RPMI7951 (cell line): ENCODE data around the gene RGCC. TPM values are rescaled to one million over a fixed set of nuclear protein-coding genes. Genes with fewer than 3 reads are reported as not detected.
A peak's percentile ranks its signal among the peaks of the same experiment; 100 is the strongest.
"Not testable (repeated sequence)": the region's sequence is repeated elsewhere in the genome, so short reads cannot be mapped to it uniquely, and the experiment has no call there.

Experiments
- DNase-seq: peaks from one replicate; pipeline ENCODE4 v3.0.0-alpha.2; 2012; ENCODE audit warnings: low read depth
- total RNA-seq: library from RNA; depleted of rRNA; stranded (reverse); fragments of >200 nt; shearing (Covaris generic); gene quantifications from 2 replicates; pipeline ENCODE4 v1.2.3, GENCODE V29; 2014

The RGCC gene
- total RNA-seq, 1 experiment from 2014 or later, result 0.36 TPM

DNA sequence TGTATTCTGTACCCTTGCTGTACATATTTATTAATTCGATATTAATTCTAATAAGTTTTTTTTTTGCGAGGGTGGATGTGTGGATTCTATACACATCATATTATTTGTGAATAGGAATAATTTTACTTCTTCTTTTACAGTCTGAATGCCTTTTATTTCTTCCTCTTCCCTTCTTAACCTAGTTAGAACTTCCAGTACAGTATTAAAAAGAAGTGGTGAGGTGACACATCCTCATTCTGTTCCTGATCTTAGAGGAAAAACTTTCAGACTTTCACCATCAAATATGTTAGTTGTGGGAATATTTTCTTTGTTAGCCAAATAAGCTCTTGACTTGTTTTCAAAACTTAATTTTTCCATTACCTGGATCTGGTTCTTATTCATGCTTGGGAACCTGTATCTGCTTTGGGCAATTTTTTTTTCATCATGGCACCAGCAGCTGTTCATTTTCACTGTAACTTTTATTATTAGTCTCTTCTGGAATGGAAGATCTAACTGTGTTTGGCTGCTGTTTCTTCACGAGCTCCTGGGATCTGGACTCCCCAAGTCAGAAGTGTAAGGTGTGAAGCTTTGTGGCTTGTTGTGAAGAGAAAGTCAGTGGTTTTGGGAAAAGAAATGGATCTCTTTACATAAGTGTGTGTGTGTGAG lies 33.1 kb downstream of the RGCC start:
- DNase-seq, result no peak

DNA sequence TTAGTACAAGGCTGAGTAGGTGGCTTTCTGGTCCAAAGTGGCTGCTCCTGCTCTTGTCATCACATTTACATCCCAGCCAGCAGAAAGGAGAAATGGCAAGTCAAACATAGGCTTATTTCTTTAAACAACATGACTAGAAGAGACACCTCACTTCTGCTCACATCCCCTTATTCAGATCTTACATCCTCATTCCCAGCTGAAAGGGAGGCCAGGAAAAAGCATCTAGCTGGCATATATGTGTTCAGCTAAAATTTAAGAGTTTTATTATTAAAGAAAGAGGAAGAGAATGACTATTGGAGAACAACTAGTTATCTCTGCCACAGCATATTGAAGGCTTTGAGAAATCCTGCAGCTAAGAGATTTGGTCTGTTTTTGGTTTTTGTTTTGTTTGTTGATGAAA lies 34.1 kb downstream of the RGCC start:
- DNase-seq, result no peak

GRCh38 chr13:41492432-41493260 lies 35.3 kb downstream of the RGCC start:
- DNase-seq, result no peak

GRCh38 chr13:41494202-41494601 lies 36.9 kb downstream of the RGCC start:
- no peak for DNase-seq

DNA sequence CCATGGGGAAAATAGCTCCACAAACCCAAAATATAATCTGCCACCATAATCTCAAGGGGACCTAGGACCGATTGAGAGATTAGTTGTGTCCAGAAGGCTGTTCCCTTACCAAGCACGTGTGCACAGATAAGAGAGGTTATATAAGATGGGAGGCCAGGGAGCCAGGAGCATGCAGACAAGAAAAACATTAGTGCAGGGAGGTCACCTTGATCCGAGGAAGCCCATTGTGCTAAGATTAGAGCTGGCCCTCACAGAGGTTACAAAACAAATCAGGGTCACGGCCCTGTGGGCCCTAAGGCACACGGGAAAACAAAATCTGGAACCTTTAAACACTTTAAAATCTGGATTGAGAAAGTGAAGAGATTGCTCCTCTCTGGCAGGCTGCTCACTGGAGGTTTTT lies 37.7 kb downstream of the RGCC start:
- DNase-seq, result no peak

DNA sequence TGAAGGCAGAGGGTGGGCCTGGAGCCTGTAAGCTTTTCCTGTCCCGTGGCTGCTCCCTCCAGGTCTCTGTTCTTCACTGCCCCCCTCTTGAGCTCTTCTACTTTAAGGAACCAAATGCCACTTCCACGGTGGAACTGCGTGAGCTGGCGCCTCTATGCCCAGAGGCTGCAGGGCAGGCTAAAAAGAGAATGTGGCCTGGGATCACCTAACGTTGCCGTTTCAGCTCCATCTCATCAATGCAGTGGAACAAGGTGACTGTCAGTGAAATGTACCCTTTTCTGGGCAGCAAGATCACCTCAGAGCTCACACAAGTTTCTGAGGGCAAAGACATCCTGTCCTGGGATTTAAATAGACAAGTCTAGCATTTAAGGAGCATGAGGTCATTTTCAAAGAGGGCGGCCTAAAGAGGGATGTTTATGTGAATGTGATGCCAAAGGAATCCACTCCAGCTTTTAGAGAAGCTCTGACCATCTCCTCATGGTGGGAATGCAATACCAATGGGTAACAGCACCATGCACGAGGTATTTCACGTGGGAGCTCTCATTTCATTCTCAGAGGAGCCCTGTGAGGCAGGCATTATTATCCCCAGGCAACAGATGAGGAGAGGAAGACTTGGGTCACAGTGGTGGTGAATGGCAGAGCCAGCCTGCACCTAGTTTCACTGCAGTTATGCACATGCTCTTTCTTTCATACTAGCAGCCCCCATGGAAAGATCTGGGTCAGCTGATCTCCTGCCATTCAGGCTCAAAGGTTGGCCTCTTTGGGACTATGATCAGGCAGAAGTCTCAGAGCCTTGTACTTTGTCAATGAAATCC lies 39.3 kb downstream of the RGCC start:
- peak; percentile 18 for DNase-seq

DNA sequence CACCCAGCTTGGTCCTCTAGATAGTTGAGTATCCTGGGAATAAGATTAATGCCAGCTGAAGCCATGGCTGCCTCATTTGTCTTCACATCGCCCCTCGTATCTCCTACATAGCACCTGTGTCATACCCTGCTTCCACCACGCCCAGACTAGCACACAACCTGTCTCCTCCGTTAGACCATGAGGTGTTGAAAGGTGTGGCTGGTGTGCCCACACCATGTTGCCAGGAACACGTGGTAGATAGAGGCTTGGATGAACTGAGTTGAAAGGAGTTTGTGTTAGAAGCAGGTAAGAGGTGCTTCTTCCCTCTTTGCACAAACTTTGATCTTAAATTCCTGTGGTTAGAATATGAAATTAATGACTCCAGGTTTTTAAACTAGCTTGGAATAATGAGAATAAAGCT lies 40.1 kb downstream of the RGCC start:
- DNase-seq, result no peak

- DNase-seq, result no peak
Observed at GRCh38 chr13:41499452-41499851, 42.1 kb downstream of the RGCC start.

DNA sequence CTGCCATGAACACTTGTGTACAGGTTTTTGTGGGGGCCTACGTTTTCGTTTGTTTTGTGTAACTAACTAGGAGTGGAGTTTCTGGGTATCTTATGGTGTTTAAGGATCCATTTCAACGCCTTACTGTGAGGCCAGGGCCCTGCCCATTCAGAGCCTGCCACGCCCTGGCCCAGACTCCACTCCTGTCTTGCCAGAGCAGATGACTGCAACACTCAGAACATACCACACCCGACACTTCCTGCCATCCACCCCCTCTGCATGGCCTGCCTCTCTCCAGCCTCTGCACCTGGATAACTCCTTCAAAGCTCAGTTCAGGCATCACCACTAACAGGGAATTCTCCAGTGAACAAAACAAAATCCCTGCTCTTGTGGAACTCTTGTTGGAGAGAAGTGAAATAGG lies 43.2 kb downstream of the RGCC start:
- no peak for DNase-seq

DNA sequence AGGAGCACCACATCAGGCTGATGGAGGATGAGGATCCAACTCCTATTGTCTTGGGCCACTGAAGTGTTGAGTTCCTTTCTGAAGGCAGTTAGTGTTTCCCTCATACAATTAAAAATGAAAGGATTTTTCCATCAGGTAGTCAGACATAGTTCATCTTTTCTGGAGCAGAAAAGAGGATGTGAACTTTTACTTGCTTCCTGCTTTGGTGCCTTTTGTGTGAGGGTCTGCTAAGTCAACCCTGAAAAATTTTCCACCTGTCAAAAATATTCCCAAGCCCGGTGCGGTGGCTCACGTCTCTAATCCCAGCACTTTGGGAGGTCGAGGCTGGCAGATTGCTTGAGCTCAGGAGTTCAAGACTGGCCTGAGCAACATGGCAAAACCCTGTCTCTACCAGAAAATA lies 43.9 kb downstream of the RGCC start:
- DNase-seq, result no peak

DNA sequence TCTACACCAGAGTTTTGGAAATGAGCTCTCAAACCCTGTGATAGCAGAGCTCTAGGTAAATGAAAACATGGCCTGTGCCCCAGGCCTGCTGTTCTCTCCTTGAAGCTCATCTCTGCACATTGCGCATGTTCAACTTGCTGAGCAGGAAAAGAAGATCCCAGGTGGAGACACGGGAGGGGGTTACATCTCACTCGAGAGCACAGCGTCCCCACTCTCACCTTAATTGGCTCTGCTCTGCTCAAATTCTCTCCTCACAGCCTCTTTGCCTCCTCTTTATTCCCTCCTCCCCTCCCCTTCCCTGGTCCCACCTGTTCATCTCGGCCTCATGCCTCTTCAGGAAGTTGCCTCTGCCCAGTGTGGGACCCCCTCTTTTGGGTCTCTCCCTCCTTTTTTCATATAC lies 44.7 kb downstream of the RGCC start:
- no peak for DNase-seq

- no peak for DNase-seq
Observed at GRCh38 chr13:41502673-41503072, 45.3 kb downstream of the RGCC start.

DNA sequence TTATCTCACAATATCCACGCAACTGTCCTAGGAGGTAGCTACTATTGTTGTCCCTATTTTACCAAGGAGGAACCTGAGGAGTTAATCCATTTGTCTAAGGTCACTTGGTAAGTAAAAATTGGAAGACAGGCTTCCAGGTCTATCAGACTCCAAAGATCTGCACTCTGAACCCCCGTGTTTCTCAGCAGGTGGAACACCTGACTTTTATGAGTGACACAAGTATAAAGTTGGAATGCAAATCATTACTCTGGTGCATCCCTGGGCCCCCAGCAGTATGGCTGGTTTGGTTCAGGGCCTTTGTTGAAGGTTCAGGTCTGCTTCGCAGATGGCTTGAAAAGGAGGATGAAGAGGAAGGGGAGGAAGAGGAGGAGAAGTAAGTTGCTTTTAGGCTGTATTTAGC lies 46.0 kb downstream of the RGCC start:
- DNase-seq, result no peak

DNA sequence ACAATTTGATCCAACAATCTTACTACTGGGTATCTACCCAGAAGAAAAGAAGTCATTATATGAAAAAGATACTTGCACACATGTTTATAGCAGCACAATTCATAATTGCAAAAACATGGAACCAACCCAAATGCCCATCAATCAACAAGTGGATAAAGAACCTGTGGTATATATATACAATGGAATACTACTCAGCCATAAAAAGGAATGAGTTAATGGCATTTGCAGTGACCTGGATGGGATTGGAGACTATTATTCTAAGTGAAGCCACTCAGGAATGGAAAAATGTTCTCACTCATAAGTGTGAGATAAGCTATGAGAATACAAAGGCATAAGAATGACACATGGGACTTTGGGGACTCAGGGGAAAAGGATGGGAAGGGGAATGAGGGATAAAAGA lies 47.3 kb downstream of the RGCC start:
- DNase-seq, result not testable (repeated sequence)

DNA sequence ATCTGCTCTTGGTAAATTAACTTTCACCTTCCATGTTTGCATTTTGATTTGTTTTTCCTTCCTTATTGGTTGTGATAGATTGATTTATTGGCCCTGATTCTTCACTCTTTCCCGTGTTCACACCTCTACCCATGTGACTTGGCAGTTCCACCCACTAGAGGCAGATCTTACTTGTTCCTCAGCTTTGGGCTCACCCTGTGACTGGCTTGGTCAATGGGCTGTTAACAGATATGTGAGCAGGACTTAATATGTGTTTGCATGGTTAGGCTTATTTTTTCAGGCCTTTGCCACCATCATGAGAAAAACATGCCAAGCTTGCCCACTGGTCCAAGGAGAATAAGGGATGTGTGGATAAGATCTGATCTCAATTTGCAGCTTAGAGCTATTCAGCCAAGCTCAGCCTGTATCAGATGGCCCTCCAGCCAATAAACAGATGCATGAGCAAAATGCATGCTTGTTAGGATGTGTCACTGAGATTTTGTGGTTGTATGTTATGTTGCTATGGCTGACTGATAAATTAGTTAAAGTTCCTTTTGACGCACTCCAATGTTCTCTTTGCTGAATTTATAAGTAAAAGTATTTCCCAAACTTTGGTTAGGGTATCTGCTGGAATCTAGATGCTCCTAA lies 48.0 kb downstream of the RGCC start:
- peak; percentile 80 for DNase-seq

DNA sequence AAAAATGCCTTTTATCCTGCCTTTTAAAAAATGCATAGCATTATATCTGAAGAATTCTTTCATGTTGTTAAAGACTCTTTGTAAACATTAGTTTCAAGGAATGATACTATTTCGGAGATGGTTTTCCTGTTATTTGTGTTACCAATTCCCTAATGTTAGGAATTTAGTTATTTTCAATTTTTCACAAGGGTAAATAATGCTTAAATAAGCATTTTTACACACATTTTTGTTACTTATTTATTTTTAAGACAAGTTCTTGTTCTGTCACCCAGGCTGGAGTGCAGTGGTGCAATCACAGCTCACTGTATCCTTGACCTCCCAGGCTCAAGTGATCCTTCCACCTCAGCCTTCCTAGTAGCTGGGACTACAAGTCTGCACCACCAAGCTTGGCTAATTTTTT lies 49.0 kb downstream of the RGCC start:
- no peak for DNase-seq

DNA sequence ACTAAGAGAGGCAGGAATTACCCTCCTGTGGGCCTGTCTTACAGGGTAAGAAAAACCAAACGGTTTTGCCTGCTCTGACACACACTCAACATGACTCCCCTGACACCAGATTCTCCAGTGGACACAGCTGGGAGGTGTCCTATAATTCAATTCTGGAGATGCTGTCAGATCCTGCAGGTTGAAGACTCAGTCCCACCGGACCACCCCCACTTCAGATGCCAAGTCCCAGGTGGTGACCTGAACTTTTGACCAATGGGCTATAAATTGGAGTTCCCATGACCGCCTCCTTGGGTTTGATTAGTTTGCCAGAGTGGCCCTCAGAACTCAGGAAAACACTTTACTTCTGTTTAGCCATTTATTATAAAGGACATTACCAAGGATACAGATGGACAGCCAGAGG lies 52.6 kb downstream of the RGCC start:
- DNase-seq, result no peak

- DNase-seq, result no peak
Observed at GRCh38 chr13:41511827-41512226, 54.5 kb downstream of the RGCC start.

DNA sequence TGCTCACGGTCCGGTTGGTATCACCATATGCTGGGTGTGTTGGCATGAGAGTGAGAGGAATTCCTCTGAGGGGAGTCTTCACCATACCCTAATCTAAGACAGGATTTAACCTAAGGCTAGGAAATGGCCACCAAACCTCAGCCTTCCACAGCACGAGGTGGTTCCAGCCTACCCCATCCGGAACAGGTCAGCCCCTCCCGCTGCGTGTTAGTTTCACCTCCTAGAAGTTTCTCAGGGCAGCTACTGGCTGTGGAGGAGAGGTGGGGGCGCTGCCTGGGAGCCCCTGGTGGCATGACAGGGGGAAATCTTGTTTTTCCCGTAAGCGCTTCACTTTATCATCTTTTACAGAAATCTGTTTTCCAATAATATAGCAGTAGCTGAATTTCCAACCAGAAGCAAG lies 55.1 kb downstream of the RGCC start:
- DNase-seq, result no peak

GRCh38 chr13:41513600-41513999 lies 56.2 kb downstream of the RGCC start:
- DNase-seq, result no peak

GRCh38 chr13:41514853-41515395 lies 57.6 kb downstream of the RGCC start:
- no peak for DNase-seq
